ENCODE data around the gene RPLP1.

RPLP1 gene

GRCh38 chr15:69413822-69414700 is 38.6 kb upstream of the RPLP1 start, which contains the start of gene KIF23:
TSS of gene KIF23 (plus strand) at chr15:69414349. CDS start at chr15:69414466, 117 bp downstream.
- Histone ChIP-seq H3K4me3 (peak within 1 kb of the TSS; percentile 89), H3K9ac (ENCODE audit: insufficient read length) (peak within 1 kb of the TSS; percentile 86), H3K36me3 (ENCODE audit: insufficient read depth, low read length) (peaks cover 28% of the 10 kb centered on the region), H3K27ac (peak within 1 kb of the TSS; percentile 56; the same call in 1 of the 2 replicates), H3K9me3 (ENCODE audit: low read depth, low read length) (no peaks in the 10 kb centered on the region)
- no peak for DNase-seq (ENCODE audit: low read depth, low spot score)
- no peak for TF ChIP-seq EZH2 (IDR thresholded peaks at IDR 0.05)
- no peak for TF ChIP-seq FOXP2 (optimal IDR thresholded peaks at IDR 0.05; ENCODE audit: control extremely low read depth, extremely low read length, insufficient read depth)
- TF ChIP-seq POLR2AphosphoS5 (IDR thresholded peaks at IDR 0.05; ENCODE audit: borderline replicate concordance, low read depth, low read length), result peak; percentile 76; the same call in 1 of the 2 replicates

GRCh38 chr15:69414701-69415167 is 37.9 kb upstream of the RPLP1 start:
- peaks cover 35% of the 10 kb centered on the region for H3K36me3 ChIP-seq (ENCODE audit: insufficient read depth, low read length)
- no peaks in the 10 kb centered on the region for H3K9me3 ChIP-seq (ENCODE audit: low read depth, low read length)
- H3K9ac ChIP-seq (ENCODE audit: insufficient read length), result peak overlapping the region; percentile 86
- TF ChIP-seq FOXP2 (optimal IDR thresholded peaks at IDR 0.05; ENCODE audit: control extremely low read depth, extremely low read length, insufficient read depth) (no peak), EZH2 (IDR thresholded peaks at IDR 0.05) (no peak), POLR2AphosphoS5 (IDR thresholded peaks at IDR 0.05; ENCODE audit: borderline replicate concordance, low read depth, low read length) (no peak)
- no peak for DNase-seq (ENCODE audit: low read depth, low spot score)
- peak overlapping the region; percentile 56; the same call in 1 of the 2 replicates for H3K27ac ChIP-seq
- H3K4me3 ChIP-seq, result peak overlapping the region; percentile 89

- Histone ChIP-seq H3K9me3 (ENCODE audit: low read depth, low read length) (no peaks in the 10 kb centered on the region), H3K36me3 (ENCODE audit: insufficient read depth, low read length) (peaks cover 41% of the 10 kb centered on the region), H3K9ac (ENCODE audit: insufficient read length) (peak overlapping the region; percentile 86), H3K27ac (no peak overlapping the region), H3K4me3 (peak overlapping the region; percentile 89)
- no peak for DNase-seq (ENCODE audit: low read depth, low spot score)
- TF ChIP-seq FOXP2 (optimal IDR thresholded peaks at IDR 0.05; ENCODE audit: control extremely low read depth, extremely low read length, insufficient read depth) (no peak), POLR2AphosphoS5 (IDR thresholded peaks at IDR 0.05; ENCODE audit: borderline replicate concordance, low read depth, low read length) (no peak), EZH2 (IDR thresholded peaks at IDR 0.05) (no peak)
Measured at GRCh38 chr15:69415381-69415780, 37.2 kb upstream of the RPLP1 start.

- H3K9me3 ChIP-seq (ENCODE audit: low read depth, low read length), result no peaks in the 10 kb centered on the region
- TF ChIP-seq EZH2 (IDR thresholded peaks at IDR 0.05), result no peak
- TF ChIP-seq FOXP2 (optimal IDR thresholded peaks at IDR 0.05; ENCODE audit: control extremely low read depth, extremely low read length, insufficient read depth), result no peak
- no peak for TF ChIP-seq POLR2AphosphoS5 (IDR thresholded peaks at IDR 0.05; ENCODE audit: borderline replicate concordance, low read depth, low read length)
- H3K27ac ChIP-seq, result no peak overlapping the region
- DNase-seq (ENCODE audit: low read depth, low spot score), result no peak
- H3K36me3 ChIP-seq (ENCODE audit: insufficient read depth, low read length), result peaks cover 63% of the 10 kb centered on the region
- H3K4me3 ChIP-seq, result no peak overlapping the region
- no peak overlapping the region for H3K9ac ChIP-seq (ENCODE audit: insufficient read length)
Measured at GRCh38 chr15:69417581-69417980, 35.0 kb upstream of the RPLP1 start.

- H3K36me3 ChIP-seq (ENCODE audit: insufficient read depth, low read length), result peaks cover 95% of the 10 kb centered on the region
- no peak for DNase-seq (ENCODE audit: low read depth, low spot score)
- no peak for TF ChIP-seq FOXP2 (optimal IDR thresholded peaks at IDR 0.05; ENCODE audit: control extremely low read depth, extremely low read length, insufficient read depth)
- no peak for TF ChIP-seq POLR2AphosphoS5 (IDR thresholded peaks at IDR 0.05; ENCODE audit: borderline replicate concordance, low read depth, low read length)
- no peak for TF ChIP-seq EZH2 (IDR thresholded peaks at IDR 0.05)
- H3K4me3 ChIP-seq, result no peak overlapping the region
- H3K9me3 ChIP-seq (ENCODE audit: low read depth, low read length), result no peaks in the 10 kb centered on the region
- peak overlapping the region; percentile 76 for H3K27ac ChIP-seq
- no peak overlapping the region for H3K9ac ChIP-seq (ENCODE audit: insufficient read length)
Measured at GRCh38 chr15:69421498-69421897, 31.1 kb upstream of the RPLP1 start.

- peak; percentile 53 for DNase-seq (ENCODE audit: low read depth, low spot score)
- H3K36me3 ChIP-seq (ENCODE audit: insufficient read depth, low read length), result peaks cover 99% of the 10 kb centered on the region
- TF ChIP-seq EZH2 (IDR thresholded peaks at IDR 0.05), result no peak
- no peak for TF ChIP-seq FOXP2 (optimal IDR thresholded peaks at IDR 0.05; ENCODE audit: control extremely low read depth, extremely low read length, insufficient read depth)
- TF ChIP-seq POLR2AphosphoS5 (IDR thresholded peaks at IDR 0.05; ENCODE audit: borderline replicate concordance, low read depth, low read length), result no peak
Measured at GRCh38 chr15:69422336-69422895, 30.2 kb upstream of the RPLP1 start.

GRCh38 chr15:69424001-69424400 is 28.6 kb upstream of the RPLP1 start:
- H3K4me3 ChIP-seq, result no peak overlapping the region
- peaks cover 94% of the 10 kb centered on the region for H3K36me3 ChIP-seq (ENCODE audit: insufficient read depth, low read length)
- TF ChIP-seq EZH2 (IDR thresholded peaks at IDR 0.05) (no peak), FOXP2 (optimal IDR thresholded peaks at IDR 0.05; ENCODE audit: control extremely low read depth, extremely low read length, insufficient read depth) (no peak), POLR2AphosphoS5 (IDR thresholded peaks at IDR 0.05; ENCODE audit: borderline replicate concordance, low read depth, low read length) (no peak)
- DNase-seq (ENCODE audit: low read depth, low spot score), result no peak
- no peak overlapping the region for H3K27ac ChIP-seq
- no peaks in the 10 kb centered on the region for H3K9me3 ChIP-seq (ENCODE audit: low read depth, low read length)
- no peak overlapping the region for H3K9ac ChIP-seq (ENCODE audit: insufficient read length)

More at GRCh38 chr15:69422336-69422895, 30.2 kb upstream of the RPLP1 start:
- H3K4me3 ChIP-seq, result no peak overlapping the region
- H3K9me3 ChIP-seq (ENCODE audit: low read depth, low read length), result no peaks in the 10 kb centered on the region
- no peak overlapping the region for H3K9ac ChIP-seq (ENCODE audit: insufficient read length)
- peak overlapping the region; percentile 76 for H3K27ac ChIP-seq

GRCh38 chr15:69424748-69425413 is 27.7 kb upstream of the RPLP1 start:
- DNase-seq (ENCODE audit: low read depth, low spot score), result no peak
- Histone ChIP-seq H3K36me3 (ENCODE audit: insufficient read depth, low read length) (peaks cover 94% of the 10 kb centered on the region), H3K27ac (no peak overlapping the region), H3K9me3 (ENCODE audit: low read depth, low read length) (no peaks in the 10 kb centered on the region), H3K9ac (ENCODE audit: insufficient read length) (no peak overlapping the region), H3K4me3 (no peak overlapping the region)
- TF ChIP-seq EZH2 (IDR thresholded peaks at IDR 0.05) (no peak), POLR2AphosphoS5 (IDR thresholded peaks at IDR 0.05; ENCODE audit: borderline replicate concordance, low read depth, low read length) (no peak), FOXP2 (optimal IDR thresholded peaks at IDR 0.05; ENCODE audit: control extremely low read depth, extremely low read length, insufficient read depth) (no peak)

All from SK-N-MC (cell line).